NCI-H128 (cell line): ENCODE data around the gene RTN4R.
"Not testable (repeated sequence)": the region's sequence is repeated elsewhere in the genome, so short reads cannot be mapped to it uniquely, and the experiment has no call there.

Experiments used
- DNase-seq: peaks from one replicate; lab custom pipeline; 2025; ENCODE audit not compliant: unreplicated experiment; lab: John Stamatoyannopoulos, UW

Gene RTN4R

DNA sequence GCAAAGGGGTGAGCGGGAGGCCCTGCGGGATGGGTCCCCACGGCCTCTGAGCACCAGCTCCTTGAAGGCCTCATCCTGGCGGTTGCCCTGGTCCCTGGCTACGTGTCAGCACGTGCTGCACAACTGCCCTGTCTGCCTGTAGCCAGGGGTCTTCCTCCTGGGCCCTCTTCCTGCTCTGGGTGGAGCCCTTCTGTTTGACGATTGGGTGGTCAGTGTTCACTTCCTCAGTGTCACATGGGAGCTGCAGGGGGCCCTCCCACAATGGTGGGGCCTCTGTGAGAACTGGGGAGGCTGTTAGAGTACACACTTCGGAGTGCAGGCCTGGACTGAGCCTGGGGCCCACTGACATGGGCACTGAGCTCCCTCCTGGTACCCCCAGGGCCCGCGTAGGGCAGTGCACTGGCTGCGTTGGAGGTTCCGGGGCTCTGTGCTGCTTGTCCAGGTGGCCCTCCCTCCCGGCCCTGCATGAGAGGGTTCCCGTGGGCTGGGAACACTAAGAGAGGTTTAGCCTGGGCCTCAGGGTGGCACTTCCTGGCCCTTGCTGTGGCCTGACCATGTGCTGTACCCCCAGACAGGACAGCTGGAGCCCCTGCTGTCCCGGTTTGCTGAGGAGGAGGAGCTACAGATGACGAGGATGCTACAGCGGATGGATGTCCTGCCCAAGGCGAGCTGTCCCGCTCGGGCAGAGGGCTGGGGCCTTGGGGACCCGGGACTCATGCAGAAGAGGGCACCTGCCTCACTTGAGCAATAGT lies 38.0 kb upstream of the RTN4R start:
- no peak for DNase-seq

DNA sequence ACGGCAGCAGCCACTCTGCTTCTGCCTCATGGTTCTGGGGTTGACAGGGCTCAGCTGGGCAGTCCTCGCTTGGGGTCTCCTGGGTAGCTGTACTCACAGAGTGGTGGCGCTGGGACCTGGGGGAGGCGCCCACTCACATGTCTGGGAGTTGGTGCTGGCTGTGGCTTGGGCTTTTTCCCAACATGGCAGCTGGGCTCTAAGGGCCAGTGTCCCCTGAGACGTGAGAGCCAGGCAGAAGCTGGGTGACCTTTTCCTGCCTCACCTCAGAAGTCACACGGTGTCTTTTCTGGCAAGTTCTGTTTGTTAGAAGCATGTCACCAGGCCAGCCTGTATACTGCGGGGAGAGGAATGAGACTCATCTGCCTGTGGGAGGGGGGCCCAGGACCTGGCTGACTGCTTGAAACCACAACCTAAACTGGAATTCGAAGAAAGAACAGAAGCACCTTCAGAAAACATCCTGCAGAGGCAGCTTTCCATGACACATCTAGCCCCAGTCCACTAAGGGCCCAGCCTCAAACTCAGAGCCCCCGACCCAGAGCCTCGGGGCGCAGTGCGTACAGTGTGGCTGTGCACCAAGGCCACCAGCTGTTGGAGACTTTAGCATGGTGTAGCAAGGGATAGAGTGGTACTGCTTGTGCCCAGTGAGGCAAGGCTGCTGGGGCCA lies 37.2 kb upstream of the RTN4R start:
- not testable (repeated sequence) for DNase-seq

DNA sequence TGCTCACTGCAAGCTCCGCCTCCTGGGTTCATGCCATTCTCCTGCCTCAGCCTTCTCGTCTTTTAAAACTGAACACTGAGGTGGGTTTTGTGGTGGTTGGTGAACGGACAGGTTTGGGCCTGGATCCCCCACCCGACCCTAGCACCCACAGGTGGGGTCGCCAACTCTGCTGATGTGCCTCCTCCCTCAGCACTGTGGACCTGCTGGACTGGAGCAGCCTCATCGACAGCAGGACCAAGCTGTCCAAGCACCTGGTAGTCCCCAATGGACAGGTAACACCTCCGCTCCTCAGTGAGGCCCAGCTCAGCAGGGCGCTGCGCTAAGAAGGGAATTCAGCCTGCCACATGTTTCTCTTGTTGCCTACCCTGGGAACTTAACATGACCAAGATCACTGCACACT lies 36.5 kb upstream of the RTN4R start:
- no peak for DNase-seq

DNA sequence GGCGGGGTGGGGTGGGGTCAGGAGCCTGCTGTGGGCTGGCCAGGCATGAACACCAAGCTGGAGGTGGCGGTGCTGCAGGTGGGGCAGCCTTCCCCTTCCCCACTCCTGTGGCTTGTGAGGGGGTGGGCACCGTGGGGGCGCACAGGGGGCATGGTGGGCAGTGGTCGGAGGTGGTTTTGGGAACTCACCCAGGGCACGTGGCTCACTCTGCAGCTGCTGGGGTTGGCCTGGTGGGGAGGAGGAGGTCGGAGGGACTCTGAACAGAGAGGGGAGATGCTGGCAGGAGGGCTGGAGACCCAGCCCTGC lies 35.1 kb upstream of the RTN4R start:
- DNase-seq: not testable (repeated sequence)

DNA sequence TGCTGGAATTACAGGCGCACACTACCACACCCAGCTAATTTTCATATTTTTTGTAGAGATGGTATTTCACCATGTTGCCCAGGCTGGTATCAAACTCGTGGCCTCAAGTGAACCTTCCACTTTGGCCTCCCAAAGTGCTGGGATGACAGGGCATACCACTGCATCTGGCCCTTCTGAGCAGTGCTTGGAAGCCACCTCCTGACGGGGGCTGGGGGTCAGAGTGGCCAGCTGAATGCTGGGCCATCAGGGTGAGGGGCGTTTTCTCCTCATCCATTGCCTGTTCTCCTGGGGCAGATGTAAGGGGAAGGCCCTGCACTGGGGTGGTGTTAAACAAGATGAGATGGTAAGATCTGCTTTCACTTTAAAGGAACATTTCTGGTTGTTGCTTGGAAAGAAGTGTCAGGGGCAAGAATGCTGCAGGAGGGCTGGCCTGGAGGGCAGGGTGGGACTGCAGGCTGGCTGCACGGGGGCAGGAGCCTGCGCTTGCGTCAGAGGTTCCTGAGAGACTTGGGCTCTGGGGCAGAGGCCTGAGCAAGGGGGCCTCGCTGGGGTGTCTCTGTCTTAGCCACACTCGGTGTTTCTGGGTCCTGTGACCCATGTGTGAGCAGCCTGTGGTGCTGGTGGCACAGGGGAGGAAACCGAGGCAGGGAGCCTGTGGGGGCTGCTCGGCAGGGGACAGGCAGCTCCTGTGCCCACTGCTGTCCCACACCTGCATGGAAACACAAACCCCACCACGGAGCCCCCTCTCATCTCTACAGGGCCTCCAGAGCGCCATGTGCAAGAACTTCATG lies 34.5 kb upstream of the RTN4R start:
- no peak for DNase-seq

DNA sequence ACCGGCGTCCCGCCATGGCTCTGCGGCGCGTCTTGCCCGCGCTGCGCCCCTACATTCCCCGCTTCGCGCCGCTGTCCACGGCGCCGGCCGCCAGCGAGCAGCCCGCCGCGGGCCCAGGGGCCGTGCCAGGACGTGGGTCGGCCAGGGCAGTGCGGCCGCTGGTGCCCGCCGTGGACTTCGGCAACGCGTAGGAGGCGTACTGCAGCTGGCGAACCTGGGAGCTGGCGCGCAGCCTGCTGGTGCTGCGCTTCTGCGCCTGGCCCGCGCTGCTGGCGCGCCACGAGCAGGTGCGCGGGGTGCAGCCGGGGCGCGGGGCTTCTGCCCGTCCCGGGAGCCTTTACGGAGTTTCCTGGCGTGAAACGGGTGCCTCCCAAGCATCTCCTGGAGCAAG lies 31.6 kb upstream of the RTN4R start:
- DNase-seq: no peak

DNA sequence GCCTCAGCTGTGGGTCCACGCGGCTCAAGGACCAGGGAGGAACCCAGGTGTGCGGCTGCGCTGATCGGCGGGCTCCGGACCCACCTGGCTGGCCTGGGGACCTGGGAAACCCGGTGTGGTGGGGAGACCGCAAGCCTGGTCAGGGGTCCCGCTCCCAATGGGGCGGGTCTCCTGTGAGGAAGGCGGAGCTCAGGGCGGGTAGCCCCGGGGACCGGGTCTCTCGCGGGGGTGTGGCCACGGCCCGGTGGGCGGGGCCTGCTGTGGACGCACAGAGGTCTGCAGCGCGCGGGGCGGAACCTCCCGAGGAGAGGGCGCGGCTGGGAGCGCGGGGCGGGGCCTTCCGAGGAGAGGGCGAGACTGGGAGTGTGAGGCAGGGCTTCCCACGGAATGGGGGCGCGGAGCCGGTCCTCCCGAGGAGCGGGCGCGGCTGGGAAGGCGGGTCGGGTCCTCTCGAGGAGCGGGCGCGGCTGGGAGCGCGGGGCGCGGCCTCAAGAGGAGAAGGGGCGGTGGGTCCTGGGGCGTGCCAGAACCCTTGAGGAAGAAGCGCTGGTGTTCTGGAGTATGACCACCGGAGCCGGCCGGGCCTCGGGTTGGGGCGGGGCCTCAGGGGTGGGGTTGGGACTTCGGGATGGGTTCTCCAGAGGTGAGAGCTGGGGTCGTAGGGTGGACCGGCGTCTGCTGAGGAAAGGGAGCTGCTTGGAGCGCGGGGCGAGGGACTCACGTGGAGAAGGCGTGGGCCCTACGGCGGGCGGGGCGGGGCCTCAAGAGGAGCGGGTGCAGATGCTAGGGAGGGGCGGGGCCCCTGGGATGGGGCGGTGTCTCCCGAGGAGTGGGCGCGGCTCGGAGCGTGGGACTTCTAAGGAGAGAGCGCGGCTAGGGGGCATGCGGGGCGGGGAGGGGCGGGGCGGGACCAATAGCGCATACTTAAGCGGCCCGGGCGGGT lies 31.0 kb upstream of the RTN4R start:
- DNase-seq: peak; percentile 54

DNA sequence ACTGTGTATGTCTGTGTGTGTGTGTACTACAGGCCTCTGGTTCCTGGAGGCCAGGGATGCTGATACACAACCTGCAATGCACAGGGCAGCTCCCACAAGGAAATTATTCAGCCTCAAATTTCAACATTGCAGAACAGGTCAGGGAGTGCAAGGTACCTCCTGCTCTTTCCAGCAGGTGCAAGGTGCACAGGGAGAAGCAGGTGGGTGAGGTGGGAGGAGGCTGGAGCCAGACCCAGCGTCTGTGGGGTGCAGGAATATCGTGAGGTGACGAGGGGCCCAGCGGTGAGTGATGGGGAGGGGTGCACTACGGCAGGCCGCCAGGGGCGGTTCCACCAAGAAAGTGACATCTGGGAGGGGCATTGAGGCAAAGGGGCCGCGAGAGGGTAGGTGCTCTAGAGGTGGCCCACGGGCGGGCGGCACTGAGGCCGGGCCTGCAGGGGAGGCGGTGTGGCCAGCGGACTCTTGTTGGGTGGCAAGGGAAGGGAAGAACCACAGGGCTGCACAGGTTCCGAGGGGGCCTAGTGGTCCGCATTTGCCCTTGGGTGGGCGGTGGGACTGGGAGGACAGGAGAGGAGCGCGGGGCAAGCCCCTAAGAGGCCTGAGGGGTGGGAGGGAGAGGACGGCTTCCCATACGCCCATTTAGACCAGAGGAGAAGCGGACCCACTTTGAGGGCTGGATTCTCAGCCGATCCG lies 30.1 kb upstream of the RTN4R start:
- no peak for DNase-seq

DNA sequence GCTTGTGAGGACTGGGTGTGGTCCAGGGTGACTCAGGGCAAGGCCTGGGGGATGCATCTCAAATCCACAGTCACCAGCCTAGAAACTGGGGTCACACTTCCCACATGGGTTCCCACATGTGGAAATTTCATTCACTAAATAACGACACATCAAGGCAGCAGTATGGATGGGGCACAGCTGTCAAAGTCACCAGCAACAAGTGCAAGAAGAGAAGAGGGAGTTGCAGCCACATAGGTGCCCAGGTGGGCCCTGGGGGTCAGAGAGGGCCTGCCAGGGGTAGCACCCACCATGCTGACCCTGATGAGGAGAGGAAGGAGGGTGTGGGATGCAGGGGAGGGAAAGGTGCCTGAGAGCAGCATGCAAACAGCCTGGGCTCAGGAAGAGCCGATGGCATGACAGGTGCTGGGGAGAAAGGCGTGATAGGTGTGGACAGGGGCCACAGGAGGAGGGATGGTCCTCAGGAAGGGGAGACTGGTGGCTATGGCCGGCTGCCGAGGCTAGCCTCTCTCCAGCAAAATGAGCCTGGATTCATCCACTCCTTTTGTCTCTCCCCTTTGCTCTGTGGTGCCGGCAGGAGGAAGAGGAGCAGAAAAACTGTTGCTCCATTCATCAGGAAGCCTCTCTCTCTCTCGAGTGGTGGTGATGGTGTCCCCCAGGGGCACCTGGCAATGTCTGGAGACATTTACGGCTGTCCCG lies 29.4 kb upstream of the RTN4R start:
- DNase-seq: no peak

DNA sequence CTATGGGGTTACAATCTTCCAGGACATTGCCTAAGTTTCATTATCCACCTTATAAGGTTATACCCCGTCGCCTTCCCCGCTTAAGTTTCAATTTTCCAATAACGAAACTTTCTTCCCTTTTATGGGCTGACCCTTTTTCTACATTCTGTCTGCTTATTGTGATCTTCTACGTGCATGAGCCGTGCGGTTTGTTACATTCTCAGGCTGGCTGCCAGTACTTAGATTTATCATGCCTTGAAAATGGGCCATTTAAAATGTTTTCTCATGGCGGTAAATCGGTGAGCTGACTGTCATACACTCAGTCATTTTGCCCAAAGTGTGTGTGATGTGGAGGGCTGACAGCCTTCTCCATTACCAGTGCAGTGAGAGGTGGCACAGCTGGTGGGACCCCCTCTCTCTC lies 28.5 kb upstream of the RTN4R start:
- no peak for DNase-seq

DNA sequence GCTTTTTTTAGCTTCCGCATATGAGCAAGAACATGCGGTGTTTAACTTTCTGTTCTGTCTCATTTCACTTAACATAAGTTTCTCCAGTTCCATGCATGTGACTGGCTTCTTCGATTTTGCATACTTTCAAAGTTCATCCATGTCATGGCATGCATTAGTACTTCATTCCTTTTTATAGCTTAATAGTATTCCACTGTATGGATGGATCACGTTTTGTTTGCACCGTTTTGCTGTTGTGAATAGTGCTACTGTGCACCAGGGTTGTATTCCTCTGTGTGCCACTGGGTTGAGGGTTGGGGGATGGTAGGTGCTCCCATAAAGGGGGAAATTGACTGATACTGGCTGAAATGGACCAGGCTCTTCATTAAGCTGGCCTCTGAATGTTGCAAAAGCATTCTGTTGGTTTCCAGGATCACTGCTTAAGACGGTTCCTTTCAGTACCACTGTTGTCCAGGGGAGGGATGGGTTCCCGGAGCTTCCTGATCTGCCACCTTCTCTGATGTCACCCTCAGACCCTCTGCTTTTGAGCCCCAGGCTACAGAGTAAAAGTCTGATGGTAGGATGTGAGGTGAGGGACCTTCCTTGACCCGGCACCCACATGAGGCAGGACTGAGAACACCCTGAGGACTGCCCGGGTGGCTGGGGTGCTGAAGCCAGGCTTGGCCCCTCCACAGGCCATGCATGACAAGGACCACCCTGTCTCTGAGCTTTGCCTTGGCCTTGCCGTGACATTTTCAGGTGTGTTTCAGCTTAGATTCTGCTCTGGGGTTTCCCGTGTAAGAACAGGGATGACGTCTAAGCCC lies 27.3 kb upstream of the RTN4R start:
- DNase-seq: no peak

DNA sequence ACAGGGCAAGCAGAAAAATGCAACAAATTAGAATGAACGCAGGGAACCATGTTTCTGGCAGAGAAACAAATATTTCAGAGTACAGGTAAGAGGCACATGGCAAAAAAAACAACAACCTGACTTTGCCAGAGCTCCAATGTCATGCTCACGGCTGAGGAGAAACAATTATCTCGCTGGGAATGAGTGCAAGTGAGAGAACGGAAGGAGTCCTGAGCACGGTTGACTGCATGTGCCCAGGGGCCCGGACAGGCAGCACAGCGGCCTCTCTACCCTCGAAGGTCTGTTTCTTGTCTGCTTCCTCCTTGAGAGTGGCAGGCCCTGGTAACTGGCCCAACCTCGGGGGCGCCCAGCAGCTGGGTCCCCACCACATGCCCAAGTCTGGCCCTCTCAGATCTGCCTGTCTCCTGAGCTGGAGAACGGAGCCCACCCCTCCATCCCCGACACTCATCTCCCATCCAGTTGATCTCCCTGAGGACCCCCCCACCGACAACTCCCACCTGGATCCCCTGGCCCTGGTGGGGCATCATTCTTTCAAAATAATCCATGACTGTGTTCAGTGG lies 24.6 kb upstream of the RTN4R start:
- no peak for DNase-seq

DNA sequence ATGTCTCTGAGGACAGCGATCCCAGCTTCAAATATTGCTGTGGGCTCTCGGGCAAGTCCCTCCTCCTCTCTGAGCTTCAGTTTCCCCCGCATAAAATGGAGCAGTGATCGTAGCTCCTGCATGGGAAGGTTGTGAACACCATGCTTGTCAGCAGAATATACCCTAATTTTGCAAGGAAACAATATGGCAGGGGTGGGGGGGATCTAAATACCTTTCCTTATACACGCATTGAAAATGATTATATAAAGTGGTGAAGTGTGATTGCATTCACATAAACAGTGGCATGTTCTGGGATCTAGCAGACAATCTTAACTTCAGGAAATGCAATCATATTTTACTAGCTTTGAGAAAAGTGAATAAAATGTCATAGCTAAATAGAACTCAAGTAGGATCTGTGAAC lies 24.0 kb upstream of the RTN4R start:
- DNase-seq: no peak

DNA sequence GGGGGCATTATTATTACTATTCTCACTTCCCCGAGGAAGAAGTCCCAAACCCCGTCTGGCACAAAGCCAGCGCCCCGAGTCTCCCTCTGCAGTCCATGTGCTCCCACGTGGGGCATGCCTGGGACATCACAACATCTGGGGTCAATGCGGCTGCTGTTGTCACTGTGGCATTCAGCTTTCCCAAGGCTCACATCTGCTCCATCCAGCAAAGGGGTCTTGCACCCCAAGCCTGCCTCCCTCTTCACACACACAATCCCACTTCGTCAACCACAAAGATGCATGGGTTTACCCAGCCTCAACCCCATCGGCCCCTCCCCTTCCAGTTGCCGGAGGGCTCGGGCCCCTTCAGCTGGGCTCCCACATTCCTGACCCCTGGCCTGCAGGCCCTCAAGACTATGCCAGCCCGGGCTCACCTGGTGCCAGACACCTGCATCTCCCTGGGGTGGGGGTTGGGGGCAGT lies 23.5 kb upstream of the RTN4R start:
- DNase-seq: no peak

DNA sequence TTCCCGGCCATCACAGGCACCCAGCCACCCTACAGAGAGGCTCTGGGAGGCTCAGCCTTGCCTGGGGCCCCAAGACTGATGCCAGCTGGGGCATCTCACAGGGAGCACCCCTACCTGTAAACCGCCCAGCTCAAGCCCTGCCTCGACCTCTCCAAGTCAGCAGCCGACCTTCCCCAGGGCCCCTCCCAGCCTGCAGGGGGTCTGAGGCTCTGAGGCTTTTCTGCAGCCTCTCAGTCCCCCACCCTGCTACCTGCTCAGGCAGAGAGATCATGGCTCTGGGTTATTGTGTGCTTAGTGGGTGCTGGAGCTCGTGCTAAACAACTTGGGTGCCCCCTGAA lies 23.1 kb upstream of the RTN4R start:
- no peak for DNase-seq

DNA sequence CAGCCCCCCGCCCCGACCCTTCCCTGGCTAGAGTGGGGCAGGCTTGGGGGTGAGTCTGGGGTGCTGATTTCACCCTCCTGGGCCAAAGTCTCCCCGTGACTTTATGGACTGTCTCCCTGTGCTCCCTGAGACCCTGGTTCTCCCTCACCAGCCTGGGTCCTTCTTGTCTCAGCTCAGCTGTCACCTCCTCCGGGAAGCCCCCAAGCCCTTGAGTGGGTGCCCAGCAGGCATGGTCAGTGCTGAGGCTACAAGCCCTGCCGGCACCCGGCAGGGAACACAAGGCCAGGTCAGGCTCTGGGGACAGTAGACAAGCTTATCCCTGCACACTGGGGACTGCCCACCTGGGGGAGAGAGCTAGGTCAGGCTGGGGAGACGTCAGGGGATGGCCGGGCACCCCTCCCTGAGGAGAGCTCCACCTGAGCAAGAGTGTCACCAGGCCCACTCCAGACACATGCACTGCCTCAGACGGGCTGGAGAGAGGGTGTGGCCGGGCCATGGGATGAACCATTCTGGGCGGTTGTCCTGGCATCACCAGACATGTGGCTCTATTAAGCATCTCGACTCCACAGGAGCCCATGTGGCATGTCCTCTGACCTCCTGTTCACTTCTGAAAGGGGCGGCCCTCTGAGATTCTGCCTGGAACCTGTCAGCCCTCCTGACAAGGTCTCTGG lies 22.6 kb upstream of the RTN4R start:
- DNase-seq: no peak

DNA sequence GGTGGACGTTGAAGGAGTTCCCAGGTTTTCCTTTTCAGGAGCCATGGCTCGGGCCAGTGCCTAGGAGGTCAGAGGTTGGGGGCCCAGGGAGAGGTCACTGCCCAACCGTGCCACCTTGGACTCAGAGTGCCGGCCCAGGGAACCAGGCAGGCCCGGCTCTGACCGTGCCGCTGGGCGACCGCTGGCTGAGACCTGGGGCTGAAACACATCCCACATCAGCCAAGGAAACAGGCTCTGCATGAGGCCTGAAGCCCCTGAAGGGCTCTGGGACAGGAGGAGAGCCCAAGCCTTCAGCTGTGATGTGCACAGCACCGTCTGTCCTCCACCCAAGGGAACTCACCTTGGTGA lies 21.9 kb upstream of the RTN4R start:
- no peak for DNase-seq
